IMR-90 (cell line): ENCODE results near the gene C2orf92. TPM values are rescaled to one million over a fixed set of nuclear protein-coding genes. Genes with fewer than 3 reads are reported as not detected.

Source experiments
- ATAC-seq: fragments of 200-7000 bp; cut with Tn5 transposase; 2 replicates; pipeline ENCODE4 v1.9.1; 2020; ENCODE audit warnings: low read depth, mild to moderate bottlenecking, moderate library complexity
- BruUV-seq: library from RNA; stranded (reverse); fragments of 400-500 nt; replicated peaks from 2 replicates; lab custom pipeline; 2021; lab: Mats Ljungman, UMichigan
- CTCF ChIA-PET: fragments of 300-600 bp; formaldehyde crosslinking; extraction: SDS; loops from one replicate; lab custom pipeline; 2021; ENCODE audit warnings: antibody characterized with exemption; lab: Yijun Ruan, JAX
- POLR2A ChIA-PET: fragments of 300-600 bp; sonication (Branson Sonifier 250); formaldehyde crosslinking; loops from one replicate; lab custom pipeline; 2022; ENCODE audit warnings: antibody characterized with exemption; ENCODE audit not compliant: unreplicated experiment; lab: Charles Lee
- DNase-seq: peaks from one replicate; pipeline ENCODE4 v3.0.0; 2013
- H2AFZ ChIP-seq: replicated peaks from 2 replicates; pipeline ENCODE3; 2013; ENCODE audit warnings: low read length, mild to moderate bottlenecking; ENCODE audit not compliant: poor library complexity
- H2AK5ac ChIP-seq: 2 replicates; pipeline ENCODE4 v1.6.1; 2013; ENCODE audit warnings: low read depth, low read length, inconsistent platforms
- H2AK9ac ChIP-seq: replicated peaks from 2 replicates; pipeline ENCODE3; 2013; ENCODE audit warnings: mild to moderate bottlenecking, low read depth, low read length, moderate library complexity; ENCODE audit not compliant: poor library complexity
- H2BK120ac ChIP-seq: 2 replicates; pipeline ENCODE4 v1.6.1; 2013; ENCODE audit warnings: low read depth, low read length, inconsistent platforms
- H2BK15ac ChIP-seq: 3 replicates; pipeline ENCODE4 v1.6.1; 2013; ENCODE audit warnings: low read depth, low read length, inconsistent platforms
- H2BK20ac ChIP-seq: 2 replicates; pipeline ENCODE4 v1.6.1; 2013; ENCODE audit warnings: low read depth, mild to moderate bottlenecking, inconsistent platforms, low read length, moderate library complexity
- H2BK5ac ChIP-seq: 2 replicates; pipeline ENCODE4 v1.6.1; 2013; ENCODE audit warnings: mild to moderate bottlenecking, low read depth, low read length, inconsistent platforms; ENCODE audit not compliant: poor library complexity, severe bottlenecking
- H3K14ac ChIP-seq: replicated peaks from 2 replicates; pipeline ENCODE4 v1.6.1; 2013; ENCODE audit warnings: low read depth, low read length, inconsistent platforms
- H3K18ac ChIP-seq: 2 replicates; pipeline ENCODE4 v1.6.1; 2013; ENCODE audit warnings: low read depth, low read length, control low read depth
- H3K23ac ChIP-seq: 2 replicates; pipeline ENCODE4 v1.6.1; 2013; ENCODE audit warnings: low read depth, low read length, inconsistent platforms
- H3K27ac ChIP-seq: 2 replicates; pipeline ENCODE4 v1.5.1; 2013; ENCODE audit warnings: mild to moderate bottlenecking, control low read depth, low read length; ENCODE audit not compliant: insufficient read depth
- H3K27me3 ChIP-seq: 2 replicates; pipeline ENCODE4 v1.6.1; 2013; ENCODE audit warnings: low read length; ENCODE audit not compliant: control insufficient read depth, insufficient read depth
- H3K36me3 ChIP-seq: 2 replicates; pipeline ENCODE4 v1.6.1; 2013; ENCODE audit warnings: low read length, mixed read lengths; ENCODE audit not compliant: control insufficient read depth, insufficient read depth
- H3K4ac ChIP-seq: 2 replicates; pipeline ENCODE4 v1.6.1; 2013; ENCODE audit warnings: low read depth, low read length, inconsistent platforms
- H3K4me1 ChIP-seq: 2 replicates; pipeline ENCODE4 v1.6.1; 2013; ENCODE audit warnings: low read length, mixed read lengths; ENCODE audit not compliant: control insufficient read depth, insufficient read depth
- H3K4me2 ChIP-seq: 2 replicates; pipeline ENCODE4 v1.6.1; 2013; ENCODE audit warnings: low read depth, mild to moderate bottlenecking, control low read depth, low read length, moderate library complexity
- H3K4me3 ChIP-seq: 2 replicates; pipeline ENCODE4 v1.5.1; 2013; ENCODE audit warnings: low read depth, mild to moderate bottlenecking, control low read depth, low read length, moderate library complexity; ENCODE audit not compliant: insufficient read depth
- H3K56ac ChIP-seq: 2 replicates; pipeline ENCODE4 v1.6.1; 2013; ENCODE audit warnings: low read length, inconsistent platforms; ENCODE audit not compliant: insufficient read depth; ENCODE audit errors: extremely low read depth
- H3K79me1 ChIP-seq, 2 experiments: 2 replicates each; pipeline ENCODE4 v1.6.1; 2013; ENCODE audit warnings: low read length in 2 of 2, inconsistent platforms in 1 of 2, low read depth in 1 of 2
- H3K9ac ChIP-seq: 2 replicates; pipeline ENCODE4 v1.6.1; 2013; ENCODE audit warnings: low read depth, low read length, control low read depth
- H3K9me1 ChIP-seq: 2 replicates; pipeline ENCODE4 v1.6.1; 2013; ENCODE audit warnings: low read length, inconsistent platforms; ENCODE audit not compliant: insufficient read depth
- H3K9me3 ChIP-seq: 2 replicates; pipeline ENCODE4 v1.6.1; 2013; ENCODE audit warnings: low read length; ENCODE audit not compliant: control insufficient read depth, insufficient read depth
- H4K20me1 ChIP-seq: 2 replicates; pipeline ENCODE4 v1.6.1; 2013; ENCODE audit warnings: low read length, inconsistent platforms; ENCODE audit not compliant: insufficient read depth
- H4K5ac ChIP-seq: 2 replicates; pipeline ENCODE4 v1.6.1; 2013; ENCODE audit warnings: mild to moderate bottlenecking, low read depth, low read length, control low read depth
- H4K8ac ChIP-seq, 2 experiments: 2 replicates each; pipeline ENCODE4 v1.6.1; 2013; ENCODE audit warnings: low read depth in 2 of 2, low read length in 2 of 2, control low read depth in 1 of 2, inconsistent platforms in 1 of 2
- H4K91ac ChIP-seq: 2 replicates; pipeline ENCODE4 v1.6.1; 2013; ENCODE audit warnings: low read depth, low read length, inconsistent platforms; ENCODE audit not compliant: insufficient read depth
- CEBPB ChIP-seq: IDR thresholded peaks from 2 replicates; pipeline ENCODE4 v1.6.1; 2012; ENCODE audit warnings: low read depth, low read length, improper control_type of control experiment
- CHD1 ChIP-seq: IDR thresholded peaks from 2 replicates; pipeline ENCODE4 v1.6.1; 2012; ENCODE audit warnings: low read depth, low read length, improper control_type of control experiment
- MAZ ChIP-seq: IDR thresholded peaks from 2 replicates; pipeline ENCODE4 v1.6.1; 2012; ENCODE audit warnings: low read depth, mild to moderate bottlenecking, low read length, improper control_type of control experiment, moderate library complexity, borderline replicate concordance
- MXI1 ChIP-seq: IDR thresholded peaks from 2 replicates; pipeline ENCODE4 v1.6.1; 2012; ENCODE audit warnings: low read depth, mild to moderate bottlenecking, low read length, moderate library complexity, borderline replicate concordance
- POLR2A ChIP-seq: IDR thresholded peaks from 2 replicates; pipeline ENCODE4 v1.6.1; 2012; ENCODE audit warnings: mild to moderate bottlenecking, low read depth, low read length
- RAD21 ChIP-seq: IDR thresholded peaks from 2 replicates; pipeline ENCODE4 v1.6.1; 2012; ENCODE audit warnings: low read length, improper control_type of control experiment
- RFX5 ChIP-seq: IDR thresholded peaks from 2 replicates; pipeline ENCODE4 v1.8.0; 2012; ENCODE audit warnings: low read depth, mild to moderate bottlenecking, low read length, moderate library complexity
- SMC3 ChIP-seq: fragments of 150-350 bp; IDR thresholded peaks from 2 replicates; pipeline ENCODE4 v1.6.1; 2016; ENCODE audit warnings: low read depth, mild to moderate bottlenecking, antibody characterized with exemption, low read length, moderate library complexity
- WGBS, 2 experiments: methylation state at CpG; one replicate each; pipeline versions ENCODE4 v1.1.5 to v1.1.7; 2013; ENCODE audit warnings: missing lambda C conversion rate in 2 of 2; ENCODE audit not compliant: insufficient read length in 1 of 2; ENCODE audit errors: extremely low coverage in 2 of 2; 5-methylcytosine and 5-hydroxymethylcytosine counted together
- dilution Hi-C: fragments of 300-500 bp; cut with HindIII; formaldehyde crosslinking; loops from one replicate; pipeline ENCODE4 v1.14.3; 2018; ENCODE audit warnings: low sequenced_read_pairs; ENCODE audit not compliant: unreplicated experiment
- in situ Hi-C: fragments of 300-500 bp; cut with MboI; formaldehyde crosslinking; loops from 3 replicates; pipeline ENCODE4 v1.14.3; 2019; ENCODE audit warnings: low sequenced_read_pairs, inconsistent platforms, mixed read lengths
- intact Hi-C: fragments of 100-400 bp; cut with micrococcal nuclease; formaldehyde crosslinking; loops from 2 replicates; pipeline ENCODE4 v1.10.0; 2022
- polyA plus RNA-seq, 3 experiments: library from polyadenylated mRNA; depleted of rRNA; stranded (reverse); fragments of >200 nt; gene quantifications; 2 replicates each; pipeline ENCODE4 v1.2.3, GENCODE V29; 2012; ENCODE audit warnings: low replicate concordance in 1 of 3
- total RNA-seq: library from RNA; depleted of rRNA; stranded (reverse); fragments of >200 nt; gene quantifications from 2 replicates; pipeline ENCODE4 v1.2.3, GENCODE V29; 2012
- TF ChIP-seq, protein P1 (sequence below): fragments of 150-350 bp; IDR thresholded peaks from 2 replicates; pipeline ENCODE4 v1.6.1; 2016; ENCODE audit warnings: low read depth, mild to moderate bottlenecking, low read length, moderate library complexity, borderline replicate concordance
- TF ChIP-seq, protein P2 (sequence below): conservative IDR thresholded peaks from 2 replicates; pipeline ENCODE4 v1.5.1; 2012; ENCODE audit warnings: mild to moderate bottlenecking, low read depth, low read length, improper control_type of control experiment

C2orf92 gene
- total and polyA plus RNA-seq, 2 of the 4 experiments (the other 2 are of a cell fraction): 0.90 to 2.5 TPM

DNA sequence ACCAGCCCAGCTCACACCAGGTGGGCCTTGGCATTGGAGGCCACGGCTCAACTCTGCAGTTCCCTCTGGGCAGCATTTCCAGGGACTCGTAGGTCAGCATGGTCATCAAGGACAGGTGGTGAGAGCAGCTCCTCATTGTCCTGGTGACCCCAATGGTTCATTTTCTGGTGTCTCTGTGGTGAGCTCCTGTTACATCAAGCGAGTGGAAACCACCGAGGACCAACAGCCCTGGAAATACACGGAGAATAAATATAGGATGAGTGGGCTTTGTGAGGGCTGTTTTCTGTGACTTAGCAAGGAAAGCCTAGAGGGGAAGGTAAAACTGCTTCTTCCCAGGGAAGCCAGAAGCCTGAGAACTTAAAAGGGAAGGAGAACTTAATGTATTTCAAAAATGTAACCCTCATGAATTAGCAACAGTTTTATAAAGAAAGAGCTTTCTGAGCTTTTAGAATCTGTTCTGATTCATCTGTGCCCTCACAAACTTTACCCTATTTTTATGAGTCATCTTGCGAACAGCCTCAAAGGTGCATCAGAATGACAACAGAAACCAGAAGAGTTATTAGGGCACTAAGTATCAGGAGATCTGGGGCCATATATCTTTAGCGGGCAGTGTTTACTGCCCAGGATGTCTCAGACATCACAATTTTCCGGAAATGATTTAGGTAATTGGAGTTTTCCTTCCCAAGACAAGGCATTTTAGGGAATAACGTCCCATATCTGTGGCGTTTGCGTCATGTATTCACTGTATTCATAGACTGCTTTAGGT, 18.7 kb downstream of the C2orf92 start:
- Histone ChIP-seq H3K27me3 (no peaks in the 10 kb centered on the region), H3K9ac (no peak overlapping the region), H3K4ac (no peak overlapping the region), H3K9me1 (no peaks in the 10 kb centered on the region), H2AFZ (no peak overlapping the region), H4K91ac (no peak overlapping the region), H3K4me1 (no peaks in the 10 kb centered on the region), H3K4me2 (no peak overlapping the region), H3K18ac (no peak overlapping the region), H4K20me1 (no peaks in the 10 kb centered on the region), H3K4me3 (no peak overlapping the region), H4K8ac (no peak overlapping the region), H2BK20ac (no peak overlapping the region), H4K5ac (no peak overlapping the region), H3K27ac (no peak overlapping the region), H2BK120ac (no peak overlapping the region), H2BK5ac (no peak overlapping the region), H2AK9ac (no peak overlapping the region), H2BK15ac (no peak overlapping the region), H3K14ac (no peak overlapping the region), H3K9me3 (no peaks in the 10 kb centered on the region), H3K23ac (no peak overlapping the region), H2AK5ac (no peak overlapping the region), H3K79me1 (no peaks in the 10 kb centered on the region), H3K36me3 (no peaks in the 10 kb centered on the region), H3K56ac (no peak overlapping the region)
- POLR2A ChIA-PET: no interaction called here
- DNase-seq: no peak
- no peak for ATAC-seq
- WGBS, 2 experiments: 89% methylated on average over 6 of the region's 11 CpGs; no CpG with 5 or more reads in 1 of the 2 experiments
- in situ Hi-C loops: no loop called here
- CTCF ChIA-PET: interaction anchor here (1.1 kb wide), 1 partner anchor 12 kb away, joined by 4 read pairs; no protein-coding TSS in a partner anchor
- TF ChIP-seq CEBPB (no peak), MAZ (no peak), RAD21 (no peak), CHD1 (no peak), RFX5 (no peak), MXI1 (no peak), SMC3 (no peak), POLR2A (no peak)
- TF ChIP-seq, protein P1, sequence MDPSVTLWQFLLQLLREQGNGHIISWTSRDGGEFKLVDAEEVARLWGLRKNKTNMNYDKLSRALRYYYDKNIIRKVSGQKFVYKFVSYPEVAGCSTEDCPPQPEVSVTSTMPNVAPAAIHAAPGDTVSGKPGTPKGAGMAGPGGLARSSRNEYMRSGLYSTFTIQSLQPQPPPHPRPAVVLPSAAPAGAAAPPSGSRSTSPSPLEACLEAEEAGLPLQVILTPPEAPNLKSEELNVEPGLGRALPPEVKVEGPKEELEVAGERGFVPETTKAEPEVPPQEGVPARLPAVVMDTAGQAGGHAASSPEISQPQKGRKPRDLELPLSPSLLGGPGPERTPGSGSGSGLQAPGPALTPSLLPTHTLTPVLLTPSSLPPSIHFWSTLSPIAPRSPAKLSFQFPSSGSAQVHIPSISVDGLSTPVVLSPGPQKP: no peak
- TF ChIP-seq, protein P2, sequence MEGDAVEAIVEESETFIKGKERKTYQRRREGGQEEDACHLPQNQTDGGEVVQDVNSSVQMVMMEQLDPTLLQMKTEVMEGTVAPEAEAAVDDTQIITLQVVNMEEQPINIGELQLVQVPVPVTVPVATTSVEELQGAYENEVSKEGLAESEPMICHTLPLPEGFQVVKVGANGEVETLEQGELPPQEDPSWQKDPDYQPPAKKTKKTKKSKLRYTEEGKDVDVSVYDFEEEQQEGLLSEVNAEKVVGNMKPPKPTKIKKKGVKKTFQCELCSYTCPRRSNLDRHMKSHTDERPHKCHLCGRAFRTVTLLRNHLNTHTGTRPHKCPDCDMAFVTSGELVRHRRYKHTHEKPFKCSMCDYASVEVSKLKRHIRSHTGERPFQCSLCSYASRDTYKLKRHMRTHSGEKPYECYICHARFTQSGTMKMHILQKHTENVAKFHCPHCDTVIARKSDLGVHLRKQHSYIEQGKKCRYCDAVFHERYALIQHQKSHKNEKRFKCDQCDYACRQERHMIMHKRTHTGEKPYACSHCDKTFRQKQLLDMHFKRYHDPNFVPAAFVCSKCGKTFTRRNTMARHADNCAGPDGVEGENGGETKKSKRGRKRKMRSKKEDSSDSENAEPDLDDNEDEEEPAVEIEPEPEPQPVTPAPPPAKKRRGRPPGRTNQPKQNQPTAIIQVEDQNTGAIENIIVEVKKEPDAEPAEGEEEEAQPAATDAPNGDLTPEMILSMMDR: no peak
- no TSS peak for BruUV-seq
- intact Hi-C loops: no loop called here
- dilution Hi-C loops: no loop called here
